Thoracic aorta (tissue), 2 donors: ENCODE measurements around the gene RALGDS. TPM values are rescaled to one million over a fixed set of nuclear protein-coding genes. Genes with fewer than 3 reads are reported as not detected.

Experiments used
- ATAC-seq: fragments of 150-250 bp; one replicate; pipeline ENCODE4 v1.8.0; 2017; ENCODE audit warnings: low read depth; ENCODE audit not compliant: insufficient number of reproducible peaks, low FRiP score
- DNase-seq: peaks from one replicate; pipeline ENCODE4 v3.0.0-alpha.2; 2020; ENCODE audit warnings: low spot score
- H3K27ac ChIP-seq, 2 donors: fragments of 200-600 bp; sonication (generic); 1 replicate in 1 of 2; 2 replicates in 1 of 2; pipeline ENCODE4 v1.5.1; 2016; ENCODE audit warnings: mild to moderate bottlenecking in 2 of 2, moderate library complexity in 2 of 2
- H3K27me3 ChIP-seq: fragments of 200-600 bp; sonication (generic); replicated peaks from 2 replicates; pipeline ENCODE4 v1.6.0; 2016; ENCODE audit warnings: mild to moderate bottlenecking; ENCODE audit not compliant: insufficient read depth
- H3K36me3 ChIP-seq: fragments of 200-600 bp; sonication (generic); one replicate; pipeline ENCODE4 v1.5.1; 2016
- H3K4me1 ChIP-seq, 2 donors: fragments of 200-600 bp; sonication (generic); 1 replicate in 1 of 2; 2 replicates in 1 of 2; pipeline versions ENCODE4 v1.5.1 to v1.6.0; 2016; ENCODE audit warnings: low read depth in 2 of 2, mild to moderate bottlenecking in 1 of 2; ENCODE audit not compliant: control insufficient read depth in 1 of 2
- H3K4me3 ChIP-seq: fragments of 200-600 bp; sonication (generic); 2 replicates; pipeline ENCODE4 v1.5.1; 2016; ENCODE audit warnings: mild to moderate bottlenecking
- H3K9me3 ChIP-seq: fragments of 200-600 bp; sonication (generic); 2 replicates; pipeline ENCODE4 v1.5.1; 2016
- CTCF ChIP-seq: fragments of 200-600 bp; sonication (generic); IDR thresholded peaks from one replicate; pipeline ENCODE4 v1.5.1; 2019; ENCODE audit warnings: antibody characterized with exemption
- total RNA-seq, 2 donors: library from RNA; depleted of rRNA; stranded (reverse); fragments of >200 nt; gene quantifications; one replicate each; pipeline versions ENCODE4 v1.1.0 to v1.2.3, GENCODE V29; 2016

RALGDS gene
- total RNA-seq, 2 donors from 2014 or later = 30.3 to 98.8 TPM

GRCh38 chr9:133106511-133107244, 14.4 kb downstream of the RALGDS start:
- H3K27ac ChIP-seq = no peak overlapping the region
- no peaks in the 10 kb centered on the region for H3K9me3 ChIP-seq
- ATAC-seq (no peak), DNase-seq (no peak)
- no peak overlapping the region for H3K4me3 ChIP-seq
- peaks cover 72% of the 10 kb centered on the region for H3K36me3 ChIP-seq
- TF ChIP-seq CTCF = no peak
- H3K27me3 ChIP-seq = no peaks in the 10 kb centered on the region
- no peaks in the 10 kb centered on the region for H3K4me1 ChIP-seq

GRCh38 chr9:133105461-133105770, 15.6 kb downstream of the RALGDS start:
- ATAC-seq (no peak), DNase-seq (no peak)
- H3K4me3 ChIP-seq = no peak overlapping the region
- no peaks in the 10 kb centered on the region for H3K9me3 ChIP-seq
- H3K27me3 ChIP-seq = no peaks in the 10 kb centered on the region
- no peaks in the 10 kb centered on the region for H3K4me1 ChIP-seq
- no peak for TF ChIP-seq CTCF
- peaks cover 84% of the 10 kb centered on the region for H3K36me3 ChIP-seq
- H3K27ac ChIP-seq = no peak overlapping the region

DNA sequence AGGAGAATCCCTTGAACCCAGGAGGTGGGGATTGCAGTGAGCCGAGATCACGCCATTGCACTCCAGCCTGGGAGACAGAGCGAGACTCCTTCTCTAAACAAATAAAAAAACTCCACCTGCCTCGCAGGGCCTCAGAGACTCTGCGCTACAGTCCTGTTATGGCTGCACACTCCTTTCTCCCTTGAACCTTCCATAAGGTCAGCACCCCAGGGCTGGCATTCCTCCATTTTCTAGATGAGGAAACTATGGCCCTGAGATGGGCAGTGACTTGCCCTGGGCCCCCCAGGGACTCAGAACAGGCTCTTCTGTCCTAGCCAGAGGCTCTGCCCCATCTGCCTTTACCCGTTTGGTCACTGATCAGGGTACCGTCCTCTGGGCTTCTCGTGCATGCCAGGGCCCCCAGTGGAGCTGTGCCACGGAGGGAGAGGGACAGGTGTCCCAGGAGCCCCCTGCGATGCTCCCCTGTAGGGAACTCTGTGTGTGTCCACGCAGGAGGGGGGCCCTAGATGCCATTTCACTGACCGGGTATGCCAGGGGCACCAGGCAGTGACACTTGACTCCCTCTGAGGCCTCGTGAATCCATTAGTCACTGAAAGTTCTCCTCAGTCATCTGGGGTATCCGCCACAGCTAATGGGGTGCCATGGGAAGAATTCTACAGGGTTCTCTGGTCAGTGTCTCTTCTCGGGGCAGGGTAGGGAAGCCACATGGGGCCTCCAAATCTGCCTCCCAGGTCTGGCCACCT, 16.2 kb downstream of the RALGDS start:
- peak; percentile 1 for DNase-seq
- H3K36me3 ChIP-seq = peaks cover 86% of the 10 kb centered on the region
- no peaks in the 10 kb centered on the region for H3K4me1 ChIP-seq
- H3K27ac ChIP-seq = no peak overlapping the region
- no peak overlapping the region for H3K4me3 ChIP-seq
- no peak for ATAC-seq
- TF ChIP-seq CTCF = no peak
- no peaks in the 10 kb centered on the region for H3K9me3 ChIP-seq
- H3K27me3 ChIP-seq = no peaks in the 10 kb centered on the region

- Histone ChIP-seq H3K27me3 (no peaks in the 10 kb centered on the region), H3K4me3 (no peak overlapping the region), H3K9me3 (no peaks in the 10 kb centered on the region), H3K27ac (no peak overlapping the region), H3K36me3 (peaks cover 85% of the 10 kb centered on the region), H3K4me1 (no peaks in the 10 kb centered on the region)
- DNase-seq = no peak
- TF ChIP-seq CTCF = no peak
- ATAC-seq = no peak
These were observed 17.0 kb downstream of the RALGDS start for GRCh38 chr9:133103987-133104505.

- no peaks in the 10 kb centered on the region for H3K9me3 ChIP-seq
- no peaks in the 10 kb centered on the region for H3K27me3 ChIP-seq
- H3K27ac ChIP-seq = no peak overlapping the region
- H3K36me3 ChIP-seq = peaks cover 85% of the 10 kb centered on the region
- TF ChIP-seq CTCF = peak; percentile 97
- no peaks in the 10 kb centered on the region for H3K4me1 ChIP-seq
- no peak overlapping the region for H3K4me3 ChIP-seq
- DNase-seq (no peak), ATAC-seq (peak; percentile 52)
These were observed 17.7 kb downstream of the RALGDS start for GRCh38 chr9:133103183-133103986.
